ENCODE data around the gene JPH4.

GRCh38 chr14:23567186-23568020, 11.2 kb downstream of the JPH4 start, which contains the start of gene AP1G2:
- TF ChIP-seq POLR2A (IDR thresholded peaks at IDR 0.05) (peak; percentile 91), EP300 (IDR thresholded peaks at IDR 0.05; ENCODE audit: low read depth) (no peak), POLR2AphosphoS5 (IDR thresholded peaks at IDR 0.05) (peak; percentile 45 to 91 (median 84))
- TF ChIP-seq, protein P1, sequence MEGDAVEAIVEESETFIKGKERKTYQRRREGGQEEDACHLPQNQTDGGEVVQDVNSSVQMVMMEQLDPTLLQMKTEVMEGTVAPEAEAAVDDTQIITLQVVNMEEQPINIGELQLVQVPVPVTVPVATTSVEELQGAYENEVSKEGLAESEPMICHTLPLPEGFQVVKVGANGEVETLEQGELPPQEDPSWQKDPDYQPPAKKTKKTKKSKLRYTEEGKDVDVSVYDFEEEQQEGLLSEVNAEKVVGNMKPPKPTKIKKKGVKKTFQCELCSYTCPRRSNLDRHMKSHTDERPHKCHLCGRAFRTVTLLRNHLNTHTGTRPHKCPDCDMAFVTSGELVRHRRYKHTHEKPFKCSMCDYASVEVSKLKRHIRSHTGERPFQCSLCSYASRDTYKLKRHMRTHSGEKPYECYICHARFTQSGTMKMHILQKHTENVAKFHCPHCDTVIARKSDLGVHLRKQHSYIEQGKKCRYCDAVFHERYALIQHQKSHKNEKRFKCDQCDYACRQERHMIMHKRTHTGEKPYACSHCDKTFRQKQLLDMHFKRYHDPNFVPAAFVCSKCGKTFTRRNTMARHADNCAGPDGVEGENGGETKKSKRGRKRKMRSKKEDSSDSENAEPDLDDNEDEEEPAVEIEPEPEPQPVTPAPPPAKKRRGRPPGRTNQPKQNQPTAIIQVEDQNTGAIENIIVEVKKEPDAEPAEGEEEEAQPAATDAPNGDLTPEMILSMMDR (IDR thresholded peaks at IDR 0.05): no peak

All from transverse colon (tissue), 4 donors.